H1 (cell line): ENCODE measurements around the gene SMIM41. TPM values are rescaled to one million over a fixed set of nuclear protein-coding genes. Genes with fewer than 3 reads are reported as not detected.

ENCODE experiments used
- CHD1 ChIP-seq: IDR thresholded peaks from 2 replicates; pipeline ENCODE4 v1.6.1; 2012; ENCODE audit warnings: low read depth, low read length, improper control_type of control experiment
- ZNF274 ChIP-seq: IDR thresholded peaks from 2 replicates; pipeline ENCODE4 v1.7.0; 2012; ENCODE audit warnings: low read length, borderline replicate concordance; ENCODE audit errors: extremely low read depth
- polyA plus RNA-seq, 7 experiments: library from polyadenylated mRNA; depleted of rRNA in 3 of 7; stranded (reverse) in 5 of 7; unstranded in 2 of 7; fragments of >200 nt in 5 of 7; fragments of 200-250 nt in 2 of 7; gene quantifications; 1 replicate in 5 of 7; 2 replicates in 1 of 7; 4 replicates in 1 of 7; pipeline versions ENCODE4 v1.2.1 to v1.2.3, GENCODE V29; 2011 to 2013; ENCODE audit warnings: missing spikeins in 2 of 7, mixed read lengths in 2 of 7
- total RNA-seq: library from RNA; stranded (reverse); fragmentation: NEBNext Ultra II Directional; extraction: Animal tissue kit (Norgen Biotek cat#: 25700); gene quantifications from 2 replicates; pipeline ENCODE4 v1.2.1, GENCODE V29; 2021
- TF ChIP-seq, protein P1 (sequence below): fragments of 300-600 bp; sonication (generic); IDR thresholded peaks from 2 replicates; pipeline ENCODE4 v1.7.1; 2012; ENCODE audit warnings: low read length, moderate library complexity, mild to moderate bottlenecking, inconsistent platforms; ENCODE audit not compliant: insufficient replicate concordance

Gene SMIM41
- total and polyA plus RNA-seq, 2 of the 8 experiments (the other 6 are each of a cell fraction or from before 2014, with no cell fraction given) = 0.28 to 0.98 TPM

DNA sequence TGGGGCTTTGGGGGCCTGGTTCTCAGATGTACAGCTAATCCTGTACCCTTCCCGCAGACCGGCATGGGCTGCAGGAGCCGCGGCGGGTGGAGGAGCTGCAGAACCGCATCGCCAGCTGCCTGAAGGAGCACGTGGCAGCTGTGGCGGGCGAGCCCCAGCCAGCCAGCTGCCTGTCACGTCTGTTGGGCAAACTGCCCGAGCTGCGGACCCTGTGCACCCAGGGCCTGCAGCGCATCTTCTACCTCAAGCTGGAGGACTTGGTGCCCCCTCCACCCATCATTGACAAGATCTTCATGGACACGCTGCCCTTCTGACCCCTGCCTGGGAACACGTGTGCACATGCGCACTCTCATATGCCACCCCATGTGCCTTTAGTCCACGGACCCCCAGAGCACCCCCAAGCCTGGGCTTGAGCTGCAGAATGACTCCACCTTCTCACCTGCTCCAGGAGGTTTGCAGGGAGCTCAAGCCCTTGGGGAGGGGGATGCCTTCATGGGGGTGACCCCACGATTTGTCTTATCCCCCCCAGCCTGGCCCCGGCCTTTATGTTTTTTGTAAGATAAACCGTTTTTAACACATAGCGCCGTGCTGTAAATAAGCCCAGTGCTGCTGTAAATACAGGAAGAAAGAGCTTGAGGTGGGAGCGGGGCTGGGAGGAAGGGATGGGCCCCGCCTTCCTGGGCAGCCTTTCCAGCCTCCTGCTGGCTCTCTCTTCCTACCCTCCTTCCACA lies 20.7 kb upstream of the SMIM41 start (continued):
- TF ChIP-seq, protein P1, sequence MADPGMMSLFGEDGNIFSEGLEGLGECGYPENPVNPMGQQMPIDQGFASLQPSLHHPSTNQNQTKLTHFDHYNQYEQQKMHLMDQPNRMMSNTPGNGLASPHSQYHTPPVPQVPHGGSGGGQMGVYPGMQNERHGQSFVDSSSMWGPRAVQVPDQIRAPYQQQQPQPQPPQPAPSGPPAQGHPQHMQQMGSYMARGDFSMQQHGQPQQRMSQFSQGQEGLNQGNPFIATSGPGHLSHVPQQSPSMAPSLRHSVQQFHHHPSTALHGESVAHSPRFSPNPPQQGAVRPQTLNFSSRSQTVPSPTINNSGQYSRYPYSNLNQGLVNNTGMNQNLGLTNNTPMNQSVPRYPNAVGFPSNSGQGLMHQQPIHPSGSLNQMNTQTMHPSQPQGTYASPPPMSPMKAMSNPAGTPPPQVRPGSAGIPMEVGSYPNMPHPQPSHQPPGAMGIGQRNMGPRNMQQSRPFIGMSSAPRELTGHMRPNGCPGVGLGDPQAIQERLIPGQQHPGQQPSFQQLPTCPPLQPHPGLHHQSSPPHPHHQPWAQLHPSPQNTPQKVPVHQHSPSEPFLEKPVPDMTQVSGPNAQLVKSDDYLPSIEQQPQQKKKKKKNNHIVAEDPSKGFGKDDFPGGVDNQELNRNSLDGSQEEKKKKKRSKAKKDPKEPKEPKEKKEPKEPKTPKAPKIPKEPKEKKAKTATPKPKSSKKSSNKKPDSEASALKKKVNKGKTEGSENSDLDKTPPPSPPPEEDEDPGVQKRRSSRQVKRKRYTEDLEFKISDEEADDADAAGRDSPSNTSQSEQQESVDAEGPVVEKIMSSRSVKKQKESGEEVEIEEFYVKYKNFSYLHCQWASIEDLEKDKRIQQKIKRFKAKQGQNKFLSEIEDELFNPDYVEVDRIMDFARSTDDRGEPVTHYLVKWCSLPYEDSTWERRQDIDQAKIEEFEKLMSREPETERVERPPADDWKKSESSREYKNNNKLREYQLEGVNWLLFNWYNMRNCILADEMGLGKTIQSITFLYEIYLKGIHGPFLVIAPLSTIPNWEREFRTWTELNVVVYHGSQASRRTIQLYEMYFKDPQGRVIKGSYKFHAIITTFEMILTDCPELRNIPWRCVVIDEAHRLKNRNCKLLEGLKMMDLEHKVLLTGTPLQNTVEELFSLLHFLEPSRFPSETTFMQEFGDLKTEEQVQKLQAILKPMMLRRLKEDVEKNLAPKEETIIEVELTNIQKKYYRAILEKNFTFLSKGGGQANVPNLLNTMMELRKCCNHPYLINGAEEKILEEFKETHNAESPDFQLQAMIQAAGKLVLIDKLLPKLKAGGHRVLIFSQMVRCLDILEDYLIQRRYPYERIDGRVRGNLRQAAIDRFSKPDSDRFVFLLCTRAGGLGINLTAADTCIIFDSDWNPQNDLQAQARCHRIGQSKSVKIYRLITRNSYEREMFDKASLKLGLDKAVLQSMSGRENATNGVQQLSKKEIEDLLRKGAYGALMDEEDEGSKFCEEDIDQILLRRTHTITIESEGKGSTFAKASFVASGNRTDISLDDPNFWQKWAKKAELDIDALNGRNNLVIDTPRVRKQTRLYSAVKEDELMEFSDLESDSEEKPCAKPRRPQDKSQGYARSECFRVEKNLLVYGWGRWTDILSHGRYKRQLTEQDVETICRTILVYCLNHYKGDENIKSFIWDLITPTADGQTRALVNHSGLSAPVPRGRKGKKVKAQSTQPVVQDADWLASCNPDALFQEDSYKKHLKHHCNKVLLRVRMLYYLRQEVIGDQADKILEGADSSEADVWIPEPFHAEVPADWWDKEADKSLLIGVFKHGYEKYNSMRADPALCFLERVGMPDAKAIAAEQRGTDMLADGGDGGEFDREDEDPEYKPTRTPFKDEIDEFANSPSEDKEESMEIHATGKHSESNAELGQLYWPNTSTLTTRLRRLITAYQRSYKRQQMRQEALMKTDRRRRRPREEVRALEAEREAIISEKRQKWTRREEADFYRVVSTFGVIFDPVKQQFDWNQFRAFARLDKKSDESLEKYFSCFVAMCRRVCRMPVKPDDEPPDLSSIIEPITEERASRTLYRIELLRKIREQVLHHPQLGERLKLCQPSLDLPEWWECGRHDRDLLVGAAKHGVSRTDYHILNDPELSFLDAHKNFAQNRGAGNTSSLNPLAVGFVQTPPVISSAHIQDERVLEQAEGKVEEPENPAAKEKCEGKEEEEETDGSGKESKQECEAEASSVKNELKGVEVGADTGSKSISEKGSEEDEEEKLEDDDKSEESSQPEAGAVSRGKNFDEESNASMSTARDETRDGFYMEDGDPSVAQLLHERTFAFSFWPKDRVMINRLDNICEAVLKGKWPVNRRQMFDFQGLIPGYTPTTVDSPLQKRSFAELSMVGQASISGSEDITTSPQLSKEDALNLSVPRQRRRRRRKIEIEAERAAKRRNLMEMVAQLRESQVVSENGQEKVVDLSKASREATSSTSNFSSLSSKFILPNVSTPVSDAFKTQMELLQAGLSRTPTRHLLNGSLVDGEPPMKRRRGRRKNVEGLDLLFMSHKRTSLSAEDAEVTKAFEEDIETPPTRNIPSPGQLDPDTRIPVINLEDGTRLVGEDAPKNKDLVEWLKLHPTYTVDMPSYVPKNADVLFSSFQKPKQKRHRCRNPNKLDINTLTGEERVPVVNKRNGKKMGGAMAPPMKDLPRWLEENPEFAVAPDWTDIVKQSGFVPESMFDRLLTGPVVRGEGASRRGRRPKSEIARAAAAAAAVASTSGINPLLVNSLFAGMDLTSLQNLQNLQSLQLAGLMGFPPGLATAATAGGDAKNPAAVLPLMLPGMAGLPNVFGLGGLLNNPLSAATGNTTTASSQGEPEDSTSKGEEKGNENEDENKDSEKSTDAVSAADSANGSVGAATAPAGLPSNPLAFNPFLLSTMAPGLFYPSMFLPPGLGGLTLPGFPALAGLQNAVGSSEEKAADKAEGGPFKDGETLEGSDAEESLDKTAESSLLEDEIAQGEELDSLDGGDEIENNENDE = no peak
- TF ChIP-seq CHD1 = no peak
- no peak for TF ChIP-seq ZNF274
- TF ChIP-seq, all 59 proteins: peak for 0
